WTC11 (cell line): Measurements from ENCODE around the gene SLIRP. TPM values are rescaled to one million over a fixed set of nuclear protein-coding genes. Genes with fewer than 3 reads are reported as not detected.

Source experiments
- AR ChIP-seq: fragments of 250-450 bp; sonication (Bioruptor Pico); IDR thresholded peaks from 2 replicates; pipeline ENCODE4 v1.9.0; 2021; ENCODE audit warnings: mild to moderate bottlenecking
- ATF6 ChIP-seq: sonication (generic); formaldehyde crosslinking; IDR thresholded peaks from 2 replicates; pipeline ENCODE4 v1.8.1; 2023; ENCODE audit warnings: mild to moderate bottlenecking, missing genetic modification reagents
- CBFB ChIP-seq: sonication (generic); formaldehyde crosslinking; IDR thresholded peaks from 2 replicates; pipeline ENCODE4 v1.8.1; 2022; ENCODE audit warnings: mild to moderate bottlenecking, low read depth, missing genetic modification reagents
- CDX4 ChIP-seq: fragments of 250-450 bp; sonication (Bioruptor Pico); IDR thresholded peaks from 2 replicates; pipeline ENCODE4 v1.9.0; 2021; ENCODE audit warnings: moderate library complexity, mild to moderate bottlenecking, inconsistent platforms, borderline replicate concordance
- CREB1 ChIP-seq: sonication (generic); formaldehyde crosslinking; IDR thresholded peaks from 2 replicates; pipeline ENCODE4 v1.8.0; 2023; ENCODE audit warnings: mild to moderate bottlenecking, missing genetic modification reagents
- FOXK1 ChIP-seq: sonication (generic); formaldehyde crosslinking; IDR thresholded peaks from 2 replicates; pipeline ENCODE4 v1.8.0; 2022; ENCODE audit warnings: mild to moderate bottlenecking, moderate library complexity, missing genetic modification reagents
- FOXP1 ChIP-seq: sonication (generic); formaldehyde crosslinking; IDR thresholded peaks from 2 replicates; pipeline ENCODE4 v1.8.0; 2022; ENCODE audit warnings: missing genetic modification reagents, mild to moderate bottlenecking, moderate library complexity, borderline replicate concordance
- FOXP4 ChIP-seq: sonication (generic); formaldehyde crosslinking; IDR thresholded peaks from 2 replicates; pipeline ENCODE4 v1.8.0; 2022; ENCODE audit warnings: mild to moderate bottlenecking, missing genetic modification reagents
- GABPB1 ChIP-seq: sonication (generic); formaldehyde crosslinking; IDR thresholded peaks from 2 replicates; pipeline ENCODE4 v1.8.1; 2023; ENCODE audit warnings: mild to moderate bottlenecking, missing genetic modification reagents
- IRF2 ChIP-seq: sonication (generic); formaldehyde crosslinking; IDR thresholded peaks from 2 replicates; pipeline ENCODE4 v1.8.0; 2022; ENCODE audit warnings: low read depth, missing genetic modification reagents, borderline replicate concordance
- JAZF1 ChIP-seq: fragments of 250-450 bp; sonication (Bioruptor Pico); IDR thresholded peaks from 2 replicates; pipeline ENCODE4 v1.9.0; 2021; ENCODE audit warnings: moderate library complexity, mild to moderate bottlenecking, inconsistent platforms
- JUN ChIP-seq: sonication (generic); formaldehyde crosslinking; IDR thresholded peaks from 2 replicates; pipeline ENCODE4 v1.8.0; 2023; ENCODE audit warnings: mild to moderate bottlenecking, missing genetic modification reagents
- MYBL2 ChIP-seq: sonication (generic); formaldehyde crosslinking; IDR thresholded peaks from 2 replicates; pipeline ENCODE4 v1.8.1; 2023; ENCODE audit warnings: mild to moderate bottlenecking, moderate library complexity, missing genetic modification reagents
- TCF7 ChIP-seq: sonication (generic); formaldehyde crosslinking; IDR thresholded peaks from 2 replicates; pipeline ENCODE4 v1.8.0; 2022; ENCODE audit warnings: mild to moderate bottlenecking, low read depth, missing genetic modification reagents, moderate library complexity
- ZNF263 ChIP-seq: sonication (generic); formaldehyde crosslinking; IDR thresholded peaks from 2 replicates; pipeline ENCODE4 v1.8.1; 2022; ENCODE audit warnings: low read depth, mild to moderate bottlenecking, moderate library complexity, missing genetic modification reagents
- ZNF317 ChIP-seq: sonication (generic); formaldehyde crosslinking; IDR thresholded peaks from 2 replicates; pipeline ENCODE4 v1.8.1; 2023; ENCODE audit warnings: low read depth, mild to moderate bottlenecking, moderate library complexity, missing genetic modification reagents, borderline replicate concordance
- ZNF396 ChIP-seq: fragments of 250-450 bp; sonication (Bioruptor Pico); IDR thresholded peaks from 2 replicates; pipeline ENCODE4 v1.8.0; 2021; ENCODE audit warnings: mild to moderate bottlenecking, moderate library complexity, borderline replicate concordance
- total RNA-seq: library from RNA; stranded (reverse); gene quantifications from 3 replicates; pipeline ENCODE4 v1.2.3, GENCODE V29; 2021
- TF ChIP-seq, protein P1 (sequence below): fragments of 250-450 bp; sonication (Bioruptor Pico); IDR thresholded peaks from 2 replicates; pipeline ENCODE4 v1.9.0; 2021; ENCODE audit warnings: mild to moderate bottlenecking, borderline replicate concordance
- TF ChIP-seq, protein P2 (sequence below): sonication (generic); formaldehyde crosslinking; IDR thresholded peaks from 2 replicates; pipeline ENCODE4 v1.8.1; 2022; ENCODE audit warnings: missing genetic modification reagents, borderline replicate concordance
- TF ChIP-seq, protein P3 (sequence below): fragments of 250-450 bp; sonication (Bioruptor Pico); conservative IDR thresholded peaks from 2 replicates; pipeline ENCODE4 v1.9.0; 2021; ENCODE audit warnings: mild to moderate bottlenecking
- TF ChIP-seq, protein P4 (sequence below): fragments of 250-450 bp; sonication (Bioruptor Pico); IDR thresholded peaks from 2 replicates; pipeline ENCODE4 v1.9.0; 2021; ENCODE audit warnings: mild to moderate bottlenecking

Gene SLIRP
- total RNA-seq, 1 experiment from 2014 or later: 377 TPM

DNA sequence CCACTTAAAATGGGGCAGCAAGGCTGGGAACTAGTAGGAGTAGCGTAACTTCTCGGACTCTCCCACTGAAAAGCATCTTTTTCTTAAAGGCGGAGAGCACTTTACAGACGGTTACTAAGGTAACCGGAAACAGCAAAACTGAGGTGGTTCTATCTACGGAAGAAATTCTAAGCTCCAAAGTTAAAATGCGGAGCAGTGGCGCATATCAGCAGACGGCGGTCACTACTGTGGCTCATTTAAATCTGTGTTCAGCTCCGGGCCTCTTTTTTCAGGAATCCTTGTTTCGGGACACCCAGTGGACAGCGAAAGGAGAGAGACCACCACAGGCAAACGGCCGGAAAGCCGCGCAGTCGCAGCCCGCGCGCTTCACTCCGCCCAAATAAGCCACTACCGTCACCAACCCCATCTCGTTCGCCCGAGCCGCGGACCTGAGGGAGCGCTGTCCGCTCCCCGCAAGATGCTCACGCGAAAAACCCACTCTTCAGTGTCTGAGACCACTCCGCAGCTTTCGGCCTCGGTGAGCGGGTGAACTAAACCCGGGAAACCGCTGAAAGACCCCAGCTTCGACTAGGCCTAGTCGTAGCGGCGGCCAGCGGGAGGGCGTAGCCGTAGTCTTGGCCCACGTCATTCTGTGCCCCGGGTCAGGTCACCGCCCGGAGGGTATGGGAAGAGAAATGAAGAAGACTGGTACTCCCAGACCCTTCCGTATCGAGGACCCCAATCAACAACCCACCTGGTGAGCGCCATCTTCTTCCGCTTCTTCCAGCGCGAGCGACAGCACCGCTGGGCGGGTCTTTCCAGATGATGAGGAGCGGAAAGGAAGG lies 52.7 kb downstream of the SLIRP start, which contains the start of gene SNW1 (continued):
- TF ChIP-seq JUN (CRISPR knock-in tag) (no peak; the same call in 1 of the 2 replicates), CBFB (no peak), TCF7 (CRISPR knock-in tag) (no peak), IRF2 (CRISPR knock-in tag) (no peak), AR (CRISPR knock-in tag) (no peak), MYBL2 (CRISPR knock-in tag) (peak; percentile 71; the same call in 1 of the 2 replicates), JAZF1 (no peak), CREB1 (CRISPR knock-in tag) (no peak), FOXP1 (CRISPR knock-in tag) (peak; percentile 82; the same call in 1 of the 2 replicates), ZNF396 (CRISPR knock-in tag) (no peak), ZNF317 (no peak), GABPB1 (CRISPR knock-in tag) (no peak), FOXP4 (CRISPR knock-in tag) (no peak), ZNF263 (CRISPR knock-in tag) (no peak), CDX4 (CRISPR knock-in tag) (no peak), ATF6 (no peak), FOXK1 (no peak)
- TF ChIP-seq, protein P1, sequence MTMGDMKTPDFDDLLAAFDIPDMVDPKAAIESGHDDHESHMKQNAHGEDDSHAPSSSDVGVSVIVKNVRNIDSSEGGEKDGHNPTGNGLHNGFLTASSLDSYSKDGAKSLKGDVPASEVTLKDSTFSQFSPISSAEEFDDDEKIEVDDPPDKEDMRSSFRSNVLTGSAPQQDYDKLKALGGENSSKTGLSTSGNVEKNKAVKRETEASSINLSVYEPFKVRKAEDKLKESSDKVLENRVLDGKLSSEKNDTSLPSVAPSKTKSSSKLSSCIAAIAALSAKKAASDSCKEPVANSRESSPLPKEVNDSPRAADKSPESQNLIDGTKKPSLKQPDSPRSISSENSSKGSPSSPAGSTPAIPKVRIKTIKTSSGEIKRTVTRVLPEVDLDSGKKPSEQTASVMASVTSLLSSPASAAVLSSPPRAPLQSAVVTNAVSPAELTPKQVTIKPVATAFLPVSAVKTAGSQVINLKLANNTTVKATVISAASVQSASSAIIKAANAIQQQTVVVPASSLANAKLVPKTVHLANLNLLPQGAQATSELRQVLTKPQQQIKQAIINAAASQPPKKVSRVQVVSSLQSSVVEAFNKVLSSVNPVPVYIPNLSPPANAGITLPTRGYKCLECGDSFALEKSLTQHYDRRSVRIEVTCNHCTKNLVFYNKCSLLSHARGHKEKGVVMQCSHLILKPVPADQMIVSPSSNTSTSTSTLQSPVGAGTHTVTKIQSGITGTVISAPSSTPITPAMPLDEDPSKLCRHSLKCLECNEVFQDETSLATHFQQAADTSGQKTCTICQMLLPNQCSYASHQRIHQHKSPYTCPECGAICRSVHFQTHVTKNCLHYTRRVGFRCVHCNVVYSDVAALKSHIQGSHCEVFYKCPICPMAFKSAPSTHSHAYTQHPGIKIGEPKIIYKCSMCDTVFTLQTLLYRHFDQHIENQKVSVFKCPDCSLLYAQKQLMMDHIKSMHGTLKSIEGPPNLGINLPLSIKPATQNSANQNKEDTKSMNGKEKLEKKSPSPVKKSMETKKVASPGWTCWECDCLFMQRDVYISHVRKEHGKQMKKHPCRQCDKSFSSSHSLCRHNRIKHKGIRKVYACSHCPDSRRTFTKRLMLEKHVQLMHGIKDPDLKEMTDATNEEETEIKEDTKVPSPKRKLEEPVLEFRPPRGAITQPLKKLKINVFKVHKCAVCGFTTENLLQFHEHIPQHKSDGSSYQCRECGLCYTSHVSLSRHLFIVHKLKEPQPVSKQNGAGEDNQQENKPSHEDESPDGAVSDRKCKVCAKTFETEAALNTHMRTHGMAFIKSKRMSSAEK (CRISPR knock-in tag): no peak
- TF ChIP-seq, protein P2, sequence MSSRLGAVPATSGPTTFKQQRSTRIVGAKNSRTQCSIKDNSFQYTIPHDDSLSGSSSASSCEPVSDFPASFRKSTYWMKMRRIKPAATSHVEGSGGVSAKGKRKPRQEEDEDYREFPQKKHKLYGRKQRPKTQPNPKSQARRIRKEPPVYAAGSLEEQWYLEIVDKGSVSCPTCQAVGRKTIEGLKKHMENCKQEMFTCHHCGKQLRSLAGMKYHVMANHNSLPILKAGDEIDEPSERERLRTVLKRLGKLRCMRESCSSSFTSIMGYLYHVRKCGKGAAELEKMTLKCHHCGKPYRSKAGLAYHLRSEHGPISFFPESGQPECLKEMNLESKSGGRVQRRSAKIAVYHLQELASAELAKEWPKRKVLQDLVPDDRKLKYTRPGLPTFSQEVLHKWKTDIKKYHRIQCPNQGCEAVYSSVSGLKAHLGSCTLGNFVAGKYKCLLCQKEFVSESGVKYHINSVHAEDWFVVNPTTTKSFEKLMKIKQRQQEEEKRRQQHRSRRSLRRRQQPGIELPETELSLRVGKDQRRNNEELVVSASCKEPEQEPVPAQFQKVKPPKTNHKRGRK (CRISPR knock-in tag): no peak
- TF ChIP-seq, protein P3, sequence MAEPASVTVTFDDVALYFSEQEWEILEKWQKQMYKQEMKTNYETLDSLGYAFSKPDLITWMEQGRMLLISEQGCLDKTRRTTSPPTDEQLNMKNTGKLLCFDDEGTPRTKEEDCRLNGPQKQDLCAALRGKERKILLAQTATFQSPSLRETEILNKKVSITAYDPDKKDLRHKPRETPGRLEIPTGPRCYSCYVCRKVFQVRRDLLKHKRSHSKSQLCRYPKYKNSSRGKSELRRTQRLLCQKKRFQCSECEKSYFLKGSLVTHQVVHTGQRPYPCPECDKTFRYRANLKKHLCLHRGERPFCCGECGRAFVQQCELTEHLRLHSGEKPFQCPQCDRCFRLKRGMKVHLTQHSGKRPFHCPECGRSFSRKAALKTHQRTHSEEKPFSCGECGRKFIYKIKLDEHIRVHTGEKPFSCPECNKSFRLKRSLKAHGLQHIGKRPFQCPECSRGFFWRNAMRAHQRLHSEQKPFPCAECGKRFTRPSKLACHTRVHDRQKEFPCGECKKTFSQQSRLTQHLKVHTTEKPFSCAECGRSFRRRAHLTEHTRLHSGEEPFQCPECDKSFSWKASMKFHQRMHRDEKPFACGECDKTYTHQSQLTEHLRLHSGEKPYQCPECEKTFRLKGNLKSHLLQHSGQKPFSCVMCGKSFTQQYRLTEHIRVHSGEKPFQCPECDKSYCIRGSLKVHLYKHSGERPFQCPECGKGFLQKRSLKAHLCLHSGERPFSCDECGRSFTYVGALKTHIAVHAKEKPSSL (CRISPR knock-in tag): no peak
- TF ChIP-seq, protein P4, sequence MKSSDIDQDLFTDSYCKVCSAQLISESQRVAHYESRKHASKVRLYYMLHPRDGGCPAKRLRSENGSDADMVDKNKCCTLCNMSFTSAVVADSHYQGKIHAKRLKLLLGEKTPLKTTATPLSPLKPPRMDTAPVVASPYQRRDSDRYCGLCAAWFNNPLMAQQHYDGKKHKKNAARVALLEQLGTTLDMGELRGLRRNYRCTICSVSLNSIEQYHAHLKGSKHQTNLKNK: no peak
